GM20000 (cell line): ENCODE data around the gene TRIM37.

Source experiments
- DNase-seq: peaks from one replicate; pipeline ENCODE4 v3.0.0; 2012; ENCODE audit warnings: low spot score
- CTCF ChIP-seq: IDR thresholded peaks from 2 replicates; pipeline ENCODE4 v1.5.1; 2012; ENCODE audit warnings: mild to moderate bottlenecking, control low read depth; ENCODE audit errors: extremely low read depth, missing control alignments

Gene TRIM37

GRCh38 chr17:59106463-59107305, at the start of gene TRIM37:
Gene TRIM37, minus strand, starts transcription at chr17:59106880. Its CDS starts 419 bp downstream, at chr17:59106461.
- DNase-seq, result peak; percentile 98
- no peak for TF ChIP-seq CTCF

GRCh38 chr17:59155439-59156177, 48.9 kb upstream of the TRIM37 start, which contains the start of gene PRR11:
Gene PRR11, plus strand, starts transcription at chr17:59155746. Its CDS starts 14,007 bp downstream, at chr17:59169753.
- peak; percentile 88 for DNase-seq
- TF ChIP-seq CTCF, result no peak

- DNase-seq, result peak; percentile 85
- no peak for TF ChIP-seq CTCF
Observed at GRCh38 chr17:59154721-59155438, 48.2 kb upstream of the TRIM37 start, which contains the start of gene SKA2. Gene SKA2, minus strand, starts transcription at chr17:59155186. Its CDS starts 23 bp downstream, at chr17:59155163.

- DNase-seq, result no peak
- no peak for TF ChIP-seq CTCF
Observed at GRCh38 chr17:59154292-59154720, 47.6 kb upstream of the TRIM37 start.

- no peak for DNase-seq
- no peak for TF ChIP-seq CTCF
Observed at GRCh38 chr17:59152925-59153324, 46.2 kb upstream of the TRIM37 start.

GRCh38 chr17:59151591-59151990, 44.9 kb upstream of the TRIM37 start:
- no peak for DNase-seq
- TF ChIP-seq CTCF, result no peak
